Measurements from ENCODE around the gene MTREX.
A peak's percentile ranks its signal among the peaks of the same experiment; 100 is the strongest.

- peak; percentile 80; the same call in 1 of the 2 replicates for TF ChIP-seq POLR2AphosphoS5 (IDR thresholded peaks at IDR 0.05; ENCODE audit: low read depth, low read length)
- TF ChIP-seq TAF1 (IDR thresholded peaks at IDR 0.05; ENCODE audit: borderline replicate concordance, insufficient read depth, low read length) = peak; percentile 96
These were observed at the start of gene MTREX, which contains the start of gene DHX29 for GRCh38 chr5:55307383-55308253.
